T-helper 2 cell treated with Interferon-gamma antibody and Interleukin-4, amounts not matched to agents 100 ng/mL and 5 ng/mL, for 36 hours (primary cell): ENCODE data around the gene TH. TPM values are rescaled to one million over a fixed set of nuclear protein-coding genes. Genes with fewer than 3 reads are reported as not detected.

Source experiments
- intact Hi-C: fragments of 100-400 bp; cut with micrococcal nuclease; formaldehyde crosslinking; loops from one replicate; pipeline ENCODE4 v1.15.1; 2023
- total RNA-seq: library from RNA; stranded (reverse); gene quantifications from 2 replicates; pipeline ENCODE4 v1.2.3, GENCODE V29; 2022

TH gene
- total RNA-seq, 1 donor from 2014 or later: not detected

GRCh38 chr11:2163428-2163978, 8.1 kb downstream of the TH start:
- intact Hi-C loops: no loop called here

GRCh38 chr11:2160736-2161259, 10.8 kb downstream of the TH start, which contains the start of gene INS:
Gene INS, minus strand, starts transcription at chr11:2161209. Its CDS starts 238 bp downstream, at chr11:2160971.
- intact Hi-C loops: no loop called here

- intact Hi-C loops: no loop called here
Observed at GRCh38 chr11:2159536-2160413, 11.8 kb downstream of the TH start.

GRCh38 chr11:2158966-2159365, 12.6 kb downstream of the TH start:
- intact Hi-C loops: no loop called here

- intact Hi-C loops: no loop called here
Observed at GRCh38 chr11:2158296-2158737, 13.3 kb downstream of the TH start.

- intact Hi-C loops: no loop called here
Observed at GRCh38 chr11:2157294-2158040, 14.1 kb downstream of the TH start.

GRCh38 chr11:2156416-2157182, 15.0 kb downstream of the TH start:
- intact Hi-C loops: no loop called here

GRCh38 chr11:2155511-2155910, 16.1 kb downstream of the TH start:
- intact Hi-C loops: no loop called here

- intact Hi-C loops: loop anchor here (5.0 kb wide), 1 partner anchor 273 kb away; no protein-coding TSS in a partner anchor
Observed at GRCh38 chr11:2154889-2155288, 16.7 kb downstream of the TH start.

- intact Hi-C loops: loop anchor here (5.0 kb wide), 1 partner anchor 272 kb away; no protein-coding TSS in a partner anchor
Observed at GRCh38 chr11:2154195-2154585, 17.4 kb downstream of the TH start.

- intact Hi-C loops: loop anchor here (5.0 kb wide), 1 partner anchor 271 kb away; no protein-coding TSS in a partner anchor
Observed at GRCh38 chr11:2153581-2154194, 17.9 kb downstream of the TH start.

- intact Hi-C loops: loop anchor here (2.0 to 5.0 kb wide), 2 partner anchors 269 to 313 kb away; partner anchors contain the start of gene TNNI2
Observed at GRCh38 chr11:2151500-2152257, 19.9 kb downstream of the TH start.

- intact Hi-C loops: loop anchor here (2.0 to 5.0 kb wide), 2 partner anchors 268 to 311 kb away; partner anchors contain the start of gene TNNI2
Observed at GRCh38 chr11:2149864-2150847, 21.5 kb downstream of the TH start.

GRCh38 chr11:2149460-2149859, 22.2 kb downstream of the TH start:
- intact Hi-C loops: no loop called here

GRCh38 chr11:2148595-2148994, 23.0 kb downstream of the TH start:
- intact Hi-C loops: no loop called here

- intact Hi-C loops: no loop called here
Observed at GRCh38 chr11:2147391-2147790, 24.2 kb downstream of the TH start.

- intact Hi-C loops: no loop called here
Observed at GRCh38 chr11:2146051-2146450, 25.6 kb downstream of the TH start.
